ENCODE results near the gene GIT1. TPM values are rescaled to one million over a fixed set of nuclear protein-coding genes. Genes with fewer than 3 reads are reported as not detected.

Gene GIT1
- total and polyA plus RNA-seq, 9 of the 15 experiments (the other 6 are each of a cell fraction or from before 2014, with no cell fraction given), result 0.35 to 35.3 (median 17.1) TPM

GRCh38 chr17:29617481-29618271, 28.2 kb upstream of the GIT1 start (continued):
- TF ChIP-seq ZBTB40 (IDR thresholded peaks at IDR 0.05) (no peak), ZBTB40 (CRISPR knock-in tag; IDR thresholded peaks at IDR 0.05) (no peak), REST (IDR thresholded peaks at IDR 0.05; ENCODE audit: borderline replicate concordance) (peak; percentile 99), REST (CRISPR knock-in tag; IDR thresholded peaks at IDR 0.05; ENCODE audit: low read depth) (no peak), TOE1 (IDR thresholded peaks at IDR 0.05; ENCODE audit: borderline replicate concordance) (no peak), TOE1 (CRISPR knock-in tag; IDR thresholded peaks at IDR 0.05; ENCODE audit: borderline replicate concordance, low read depth) (no peak), IRF9 (tag; IDR thresholded peaks at IDR 0.05) (no peak), MCM3 (IDR thresholded peaks at IDR 0.05) (no peak)

Data from K562 (cell line).